Adrenal gland (tissue), 12 donors: Measurements from ENCODE around the gene UBASH3B. TPM values are rescaled to one million over a fixed set of nuclear protein-coding genes. Genes with fewer than 3 reads are reported as not detected.

Experiments
- DNase-seq, 7 donors: peaks; one replicate each; pipeline ENCODE4 v3.0.0-alpha.2; 2019 to 2020
- H3K27ac ChIP-seq, 5 donors: fragments of 200-600 bp; sonication (generic) in 4 of 5; 1 replicate in 3 of 5; 2 replicates in 2 of 5; pipeline versions ENCODE4 v1.5.1 to v1.8.0; 2016 to 2020; ENCODE audit warnings: mild to moderate bottlenecking in 1 of 5
- H3K27me3 ChIP-seq: fragments of 200-600 bp; 2 replicates; pipeline ENCODE4 v1.8.0; 2021
- H3K36me3 ChIP-seq, 2 donors: fragments of 200-600 bp; replicated peaks in 1 of 2; 1 replicate in 1 of 2; 2 replicates in 1 of 2; pipeline versions ENCODE4 v1.5.1 to v1.8.0; 2018 to 2022
- H3K4me1 ChIP-seq, 2 donors: fragments of 200-600 bp; replicated peaks in 1 of 2; 1 replicate in 1 of 2; 2 replicates in 1 of 2; pipeline versions ENCODE4 v1.5.1 to v1.8.0; 2018 to 2021
- H3K4me3 ChIP-seq, 4 donors: fragments of 200-600 bp; sonication (generic) in 3 of 4; one replicate each; pipeline ENCODE4 v1.5.1; 2016 to 2018
- H3K9me3 ChIP-seq, 3 donors: fragments of 200-600 bp; sonication (generic) in 1 of 3; replicated peaks in 1 of 3; 1 replicate in 2 of 3; 2 replicates in 1 of 3; pipeline versions ENCODE4 v1.5.1 to v1.8.0; 2016 to 2021
- POLR2A ChIP-seq, 2 donors: fragments of 450-650 bp; IDR thresholded peaks; one replicate each; pipeline ENCODE4 v1.6.1; 2017; ENCODE audit warnings: antibody characterized with exemption in 2 of 2, mild to moderate bottlenecking in 2 of 2, moderate library complexity in 1 of 2
- WGBS, 4 donors: extraction: QIAGEN DNeasy Blood & Tissue Kit in 2 of 4; methylation state at CpG; one replicate each; pipeline versions ENCODE4 v1.1.5 to v1.1.7; 2013 to 2017; 5-methylcytosine and 5-hydroxymethylcytosine counted together
- intact Hi-C, 2 donors: fragments of 100-400 bp; cut with DNase I; formaldehyde crosslinking; loops; one replicate each; pipeline versions ENCODE4 v1.14.1 to v1.15.0; 2022 to 2023
- polyA plus RNA-seq, 3 donors: library from polyadenylated mRNA; stranded (reverse); fragments of 200-250 nt in 2 of 3; fragments of 350-450 nt in 1 of 3; fragmentation: Illumina TruSeq in 1 of 3; extraction: RNeasy Lipid Tissue Mini Kit (QIAGEN cat#74804) in 1 of 3; gene quantifications; one replicate each; pipeline ENCODE4 v1.2.3, GENCODE V29; 2013 to 2014
- total RNA-seq, 9 donors: library from RNA; depleted of rRNA in 4 of 9; stranded (reverse); fragments of >200 nt in 4 of 9; fragments of 120-200 nt in 1 of 9; fragmentation: NEBNext Ultra II Directional in 1 of 9; extraction: Animal tissue kit (Norgen Biotek cat#: 25700) in 1 of 9; gene quantifications; one replicate each; pipeline versions ENCODE4 v1.1.0 to v1.2.4, GENCODE V29; 2013 to 2023
- TF ChIP-seq, protein P1 (sequence below), 6 experiments: fragments of 450-650 bp in 4 of 6; fragments of 200-600 bp in 2 of 6; sonication (generic) in 1 of 6; IDR thresholded peaks; 1 replicate in 5 of 6; 2 replicates in 1 of 6; pipeline versions ENCODE4 v1.5.1 to v1.8.0; 2016 to 2021; ENCODE audit warnings: antibody characterized with exemption in 6 of 6, mild to moderate bottlenecking in 2 of 6, moderate library complexity in 1 of 6
- donor health status: healthy with polysubstance abuse.
- donor health status: Bipolar disorder and iron deficiency.
- donor health status: DM: yes; HTN: yes; CAD: no.
- donor health status: DM: no; HTN: no; CAD: no.
- donor health status: DM: no; HTN: no; CAD: no.
- donor health status: DM: yes; HTN: yes; CAD: no.

Gene UBASH3B
- total and polyA plus RNA-seq, 12 donors = 0.57 to 21.5 (median 5.6) TPM

GRCh38 chr11:122672892-122673291 lies 17.4 kb downstream of the UBASH3B start:
- H3K27ac ChIP-seq = no peak overlapping the region
- H3K9me3 ChIP-seq = no peaks in the 10 kb centered on the region
- H3K4me3 ChIP-seq = no peak overlapping the region
- H3K27me3 ChIP-seq = no peaks in the 10 kb centered on the region
- intact Hi-C loops = no loop called here
- no peak for TF ChIP-seq POLR2A (IDR thresholded peaks at IDR 0.05)
- TF ChIP-seq, protein P1, sequence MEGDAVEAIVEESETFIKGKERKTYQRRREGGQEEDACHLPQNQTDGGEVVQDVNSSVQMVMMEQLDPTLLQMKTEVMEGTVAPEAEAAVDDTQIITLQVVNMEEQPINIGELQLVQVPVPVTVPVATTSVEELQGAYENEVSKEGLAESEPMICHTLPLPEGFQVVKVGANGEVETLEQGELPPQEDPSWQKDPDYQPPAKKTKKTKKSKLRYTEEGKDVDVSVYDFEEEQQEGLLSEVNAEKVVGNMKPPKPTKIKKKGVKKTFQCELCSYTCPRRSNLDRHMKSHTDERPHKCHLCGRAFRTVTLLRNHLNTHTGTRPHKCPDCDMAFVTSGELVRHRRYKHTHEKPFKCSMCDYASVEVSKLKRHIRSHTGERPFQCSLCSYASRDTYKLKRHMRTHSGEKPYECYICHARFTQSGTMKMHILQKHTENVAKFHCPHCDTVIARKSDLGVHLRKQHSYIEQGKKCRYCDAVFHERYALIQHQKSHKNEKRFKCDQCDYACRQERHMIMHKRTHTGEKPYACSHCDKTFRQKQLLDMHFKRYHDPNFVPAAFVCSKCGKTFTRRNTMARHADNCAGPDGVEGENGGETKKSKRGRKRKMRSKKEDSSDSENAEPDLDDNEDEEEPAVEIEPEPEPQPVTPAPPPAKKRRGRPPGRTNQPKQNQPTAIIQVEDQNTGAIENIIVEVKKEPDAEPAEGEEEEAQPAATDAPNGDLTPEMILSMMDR (IDR thresholded peaks at IDR 0.05) = no peak
- DNase-seq = peak in 6 of 7 donors; percentile 19 to 59 (median 38)
- peaks cover 0 to 4% of the 10 kb centered on the region in 2 donors for H3K4me1 ChIP-seq
- WGBS, 4 donors = 91 to 96% (median 94%) methylated on average over 3 to 4 of the region's 4 CpGs
- H3K36me3 ChIP-seq = no peaks in the 10 kb centered on the region

DNA sequence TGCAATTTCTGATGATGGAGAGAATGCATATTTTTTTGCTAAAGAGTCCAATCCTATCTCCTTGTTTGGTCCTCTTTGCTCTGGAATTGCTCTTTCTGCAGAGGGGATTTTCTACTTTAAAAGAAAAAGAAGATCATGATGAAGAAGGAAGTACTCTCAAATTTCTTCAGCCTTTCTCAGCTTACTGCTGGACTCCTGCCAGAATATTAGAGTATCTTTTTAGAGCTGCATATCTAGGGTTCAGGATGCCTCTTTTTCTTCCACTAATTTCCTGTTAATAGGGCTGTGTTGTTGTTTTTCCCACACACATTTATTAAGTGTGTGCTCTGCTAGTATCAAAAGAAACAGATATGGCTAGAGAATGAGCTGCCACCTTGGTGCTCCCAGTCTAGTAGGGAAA lies 18.2 kb downstream of the UBASH3B start:
- TF ChIP-seq POLR2A (IDR thresholded peaks at IDR 0.05) = no peak
- TF ChIP-seq, protein P1 (IDR thresholded peaks at IDR 0.05) = no peak
- Histone ChIP-seq H3K4me1 (peaks cover 0 to 4% of the 10 kb centered on the region in 2 donors), H3K27me3 (no peaks in the 10 kb centered on the region), H3K36me3 (no peaks in the 10 kb centered on the region), H3K27ac (no peak overlapping the region), H3K4me3 (no peak overlapping the region), H3K9me3 (no peaks in the 10 kb centered on the region)
- no peak for DNase-seq
- intact Hi-C loops = no loop called here

DNA sequence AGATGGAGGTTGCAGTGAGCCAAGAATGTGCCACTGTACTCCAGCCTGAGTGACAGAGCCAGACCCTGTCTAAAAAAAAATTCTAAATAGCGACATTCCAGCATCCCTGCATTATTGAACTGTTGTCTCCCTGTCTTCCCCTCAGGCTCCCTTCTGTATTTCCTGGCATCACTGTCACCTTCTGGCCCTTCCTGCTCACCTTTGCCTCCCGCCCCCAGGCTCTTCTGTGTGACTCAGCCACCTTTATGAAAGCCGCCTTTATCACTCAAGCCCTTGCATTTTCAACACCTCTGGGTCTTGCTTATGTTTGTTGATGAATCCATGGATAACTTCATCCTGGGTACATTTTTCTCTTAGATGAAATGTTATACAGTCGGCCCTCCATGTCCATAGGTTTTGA lies 21.1 kb downstream of the UBASH3B start:
- peaks cover 0 to 4% of the 10 kb centered on the region in 2 donors for H3K4me1 ChIP-seq
- WGBS, 4 donors = 91 to 94% (median 92%) methylated on average over 4 of the region's 4 CpGs
- no peak overlapping the region for H3K27ac ChIP-seq
- H3K9me3 ChIP-seq = no peaks in the 10 kb centered on the region
- DNase-seq = no peak
- H3K4me3 ChIP-seq = no peak overlapping the region
- no peak for TF ChIP-seq POLR2A (IDR thresholded peaks at IDR 0.05)
- TF ChIP-seq, protein P1 (IDR thresholded peaks at IDR 0.05) = no peak
- intact Hi-C loops = no loop called here
- H3K27me3 ChIP-seq = no peaks in the 10 kb centered on the region
- H3K36me3 ChIP-seq = no peaks in the 10 kb centered on the region

DNA sequence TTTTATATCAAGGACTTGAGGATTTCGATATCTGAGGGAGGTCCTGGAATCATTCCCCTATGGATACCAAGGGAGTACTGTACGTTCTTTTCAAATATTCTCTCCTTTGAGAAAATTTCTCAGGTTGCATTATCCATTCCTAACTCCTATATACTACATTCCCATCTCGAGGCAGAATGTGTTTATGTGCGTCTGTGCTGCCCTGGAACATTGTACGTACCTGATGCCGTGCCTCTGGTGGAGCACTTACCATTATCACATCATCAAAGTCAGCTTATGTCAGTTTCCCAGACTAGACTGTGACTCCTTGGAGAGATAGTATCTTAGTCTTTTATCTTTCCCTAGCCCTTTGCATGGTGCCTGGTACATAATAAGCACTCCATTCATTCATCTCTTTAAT lies 21.7 kb downstream of the UBASH3B start:
- no peak for DNase-seq
- Histone ChIP-seq H3K27me3 (no peaks in the 10 kb centered on the region), H3K9me3 (no peaks in the 10 kb centered on the region), H3K27ac (no peak overlapping the region), H3K4me1 (peaks cover 0 to 4% of the 10 kb centered on the region in 2 donors), H3K4me3 (no peak overlapping the region), H3K36me3 (no peaks in the 10 kb centered on the region)
- TF ChIP-seq, protein P1 (IDR thresholded peaks at IDR 0.05) = no peak
- no peak for TF ChIP-seq POLR2A (IDR thresholded peaks at IDR 0.05)
- intact Hi-C loops = no loop called here
- WGBS, 4 donors = 79 to 88% (median 85%) methylated on average over 6 of the region's 6 CpGs
